ENCODE data around the gene MRM1.

The MRM1 gene

DNA sequence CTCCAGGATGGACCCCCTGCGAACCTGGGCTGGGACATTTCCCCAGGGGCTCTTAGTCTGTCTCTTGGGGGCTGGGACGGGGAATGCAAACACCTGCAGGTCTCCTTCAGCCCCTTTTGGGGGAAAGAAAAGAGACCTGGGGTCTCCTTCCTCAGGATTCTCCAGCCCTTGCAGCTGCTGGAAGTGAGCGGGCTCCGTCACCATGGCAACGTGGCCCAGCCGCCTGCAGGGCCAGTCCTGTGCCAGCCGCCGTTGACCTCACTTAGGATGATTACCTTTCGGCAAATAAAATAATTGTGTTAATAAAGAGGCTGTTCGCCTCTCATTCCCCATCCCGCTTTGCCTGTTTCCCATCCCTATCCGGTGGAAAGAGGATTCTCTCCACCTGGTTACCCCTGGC is 25.7 kb downstream of the MRM1 start:
- in situ Hi-C loops (cut with HindIII; ENCODE audit: low pct_unique_long_range_greater_than_20kb, low sequenced_read_pairs) = no loop called here
- TF ChIP-seq JUND (IDR thresholded peaks at IDR 0.05; ENCODE audit: low read depth) = no peak
- DNase-seq (ENCODE audit: low read depth in 1 of 2, low spot score in 1 of 2) = no peak

DNA sequence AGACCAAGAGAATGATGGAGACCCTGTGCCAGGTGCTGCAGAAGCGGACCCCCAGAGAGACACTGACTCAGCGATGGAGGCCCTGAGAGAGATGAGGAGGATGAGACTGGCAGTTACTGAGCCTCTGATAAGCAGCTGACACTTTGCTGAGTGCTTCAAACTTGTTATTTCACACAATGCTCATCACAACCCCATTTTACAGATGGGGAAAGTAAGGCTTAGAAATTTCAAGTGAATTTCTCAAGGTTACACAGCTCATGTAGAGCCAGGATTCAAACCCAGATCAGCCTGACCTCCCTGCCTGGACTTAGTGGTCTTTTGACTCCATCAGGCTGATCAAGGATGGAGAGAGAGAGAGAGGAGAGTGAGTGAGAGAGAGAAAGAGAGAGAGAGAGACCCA is 27.2 kb downstream of the MRM1 start:
- in situ Hi-C loops (cut with HindIII; ENCODE audit: low pct_unique_long_range_greater_than_20kb, low sequenced_read_pairs) = no loop called here
- no peak for TF ChIP-seq JUND (IDR thresholded peaks at IDR 0.05; ENCODE audit: low read depth)
- no peak for DNase-seq (ENCODE audit: low read depth in 1 of 2, low spot score in 1 of 2)

- in situ Hi-C loops (cut with HindIII; ENCODE audit: low pct_unique_long_range_greater_than_20kb, low sequenced_read_pairs) = no loop called here
- DNase-seq (ENCODE audit: low read depth in 1 of 2, low spot score in 1 of 2) = peak; percentile 76 to 79
- TF ChIP-seq JUND (IDR thresholded peaks at IDR 0.05; ENCODE audit: low read depth) = no peak
These were observed 28.0 kb downstream of the MRM1 start for GRCh38 chr17:36629252-36629847.

DNA sequence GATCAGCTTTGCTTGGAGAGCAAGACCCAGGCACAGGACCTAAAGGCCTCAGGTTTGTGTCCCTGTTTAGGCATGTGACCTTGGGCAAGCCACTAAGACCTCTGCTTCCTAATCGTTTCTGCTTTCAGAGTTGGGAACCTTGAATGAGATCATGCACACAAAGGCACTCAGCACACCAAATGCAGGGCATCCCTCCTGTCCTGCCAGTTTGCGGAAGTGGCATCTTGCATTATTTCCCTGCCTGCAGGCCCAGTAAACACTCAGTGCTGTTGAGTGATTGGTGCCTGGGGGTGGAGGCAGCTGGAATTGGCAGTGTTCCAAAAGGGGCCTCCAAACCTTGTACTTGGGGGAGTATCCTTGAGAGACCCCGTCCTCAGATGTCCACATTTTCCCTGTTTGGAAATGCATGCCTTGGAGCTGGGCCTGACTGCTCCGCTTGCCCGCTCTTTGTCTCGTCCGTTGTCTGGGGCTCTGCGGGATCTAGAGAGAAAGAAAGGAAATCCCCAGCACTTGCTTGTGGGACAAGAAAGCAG is 28.7 kb downstream of the MRM1 start:
- in situ Hi-C loops (cut with HindIII; ENCODE audit: low pct_unique_long_range_greater_than_20kb, low sequenced_read_pairs) = no loop called here
- TF ChIP-seq JUND (IDR thresholded peaks at IDR 0.05; ENCODE audit: low read depth) = no peak
- no peak for DNase-seq (ENCODE audit: low read depth in 1 of 2, low spot score in 1 of 2)

DNA sequence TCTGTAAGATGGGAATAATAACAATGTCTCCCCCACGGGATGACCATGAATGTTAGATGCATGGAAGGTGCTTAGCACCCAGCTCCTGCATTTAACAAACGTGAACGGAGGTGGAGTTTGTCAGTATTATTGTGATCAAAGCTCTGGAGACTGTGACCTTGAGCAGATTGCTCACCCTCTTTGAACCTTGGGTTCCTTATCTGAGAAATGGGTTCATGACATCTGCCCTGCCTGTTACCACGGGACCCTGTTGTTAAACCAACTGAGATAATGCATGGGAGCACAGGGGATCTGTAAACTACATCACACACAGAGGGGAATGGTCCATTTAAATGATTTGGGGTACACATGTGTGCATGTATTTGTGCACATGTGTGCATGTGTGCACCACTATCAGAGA is 29.6 kb downstream of the MRM1 start:
- in situ Hi-C loops (cut with HindIII; ENCODE audit: low pct_unique_long_range_greater_than_20kb, low sequenced_read_pairs) = no loop called here
- DNase-seq (ENCODE audit: low read depth in 1 of 2, low spot score in 1 of 2) = no peak
- no peak for TF ChIP-seq JUND (IDR thresholded peaks at IDR 0.05; ENCODE audit: low read depth)

- in situ Hi-C loops (cut with HindIII; ENCODE audit: low pct_unique_long_range_greater_than_20kb, low sequenced_read_pairs) = no loop called here
- no peak for DNase-seq (ENCODE audit: low read depth in 1 of 2, low spot score in 1 of 2)
- TF ChIP-seq JUND (IDR thresholded peaks at IDR 0.05; ENCODE audit: low read depth) = no peak
These were observed 31.8 kb downstream of the MRM1 start for GRCh38 chr17:36632916-36633771.

DNA sequence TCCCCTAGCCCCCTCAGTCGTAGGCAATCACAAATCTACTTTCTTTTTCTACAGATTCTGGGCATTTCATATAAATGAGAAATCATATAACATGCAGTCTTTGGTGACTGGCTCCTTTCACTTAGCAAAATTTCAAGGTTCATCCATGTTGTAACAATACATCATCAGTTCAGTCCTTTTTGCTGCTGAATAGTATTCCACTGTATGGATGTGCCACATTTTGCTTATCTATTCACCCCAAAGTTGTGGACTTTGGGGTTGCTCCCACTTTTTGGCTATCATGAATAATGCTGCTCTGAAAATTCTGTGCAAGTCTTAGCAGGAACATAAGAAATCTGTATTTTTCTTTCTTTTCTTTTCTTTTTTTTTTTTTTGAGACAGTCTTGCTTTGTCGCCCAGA is 39.0 kb downstream of the MRM1 start:
- TF ChIP-seq JUND (IDR thresholded peaks at IDR 0.05; ENCODE audit: low read depth) = no peak

GRCh38 chr17:36640836-36641235 is 39.5 kb downstream of the MRM1 start:
- no peak for DNase-seq (ENCODE audit: low read depth in 1 of 2, low spot score in 1 of 2)
- TF ChIP-seq JUND (IDR thresholded peaks at IDR 0.05; ENCODE audit: low read depth) = no peak
- in situ Hi-C loops (cut with HindIII; ENCODE audit: low pct_unique_long_range_greater_than_20kb, low sequenced_read_pairs) = no loop called here

More for the DNA sequence above, 39.0 kb downstream of the MRM1 start:
- no peak for DNase-seq (ENCODE audit: low read depth in 1 of 2, low spot score in 1 of 2)
- in situ Hi-C loops (cut with HindIII; ENCODE audit: low pct_unique_long_range_greater_than_20kb, low sequenced_read_pairs) = no loop called here

- in situ Hi-C loops (cut with HindIII; ENCODE audit: low pct_unique_long_range_greater_than_20kb, low sequenced_read_pairs) = no loop called here
- no peak for TF ChIP-seq JUND (IDR thresholded peaks at IDR 0.05; ENCODE audit: low read depth)
- DNase-seq (ENCODE audit: low read depth in 1 of 2, low spot score in 1 of 2) = no peak
These were observed 40.0 kb downstream of the MRM1 start for GRCh38 chr17:36641331-36641876.

DNA sequence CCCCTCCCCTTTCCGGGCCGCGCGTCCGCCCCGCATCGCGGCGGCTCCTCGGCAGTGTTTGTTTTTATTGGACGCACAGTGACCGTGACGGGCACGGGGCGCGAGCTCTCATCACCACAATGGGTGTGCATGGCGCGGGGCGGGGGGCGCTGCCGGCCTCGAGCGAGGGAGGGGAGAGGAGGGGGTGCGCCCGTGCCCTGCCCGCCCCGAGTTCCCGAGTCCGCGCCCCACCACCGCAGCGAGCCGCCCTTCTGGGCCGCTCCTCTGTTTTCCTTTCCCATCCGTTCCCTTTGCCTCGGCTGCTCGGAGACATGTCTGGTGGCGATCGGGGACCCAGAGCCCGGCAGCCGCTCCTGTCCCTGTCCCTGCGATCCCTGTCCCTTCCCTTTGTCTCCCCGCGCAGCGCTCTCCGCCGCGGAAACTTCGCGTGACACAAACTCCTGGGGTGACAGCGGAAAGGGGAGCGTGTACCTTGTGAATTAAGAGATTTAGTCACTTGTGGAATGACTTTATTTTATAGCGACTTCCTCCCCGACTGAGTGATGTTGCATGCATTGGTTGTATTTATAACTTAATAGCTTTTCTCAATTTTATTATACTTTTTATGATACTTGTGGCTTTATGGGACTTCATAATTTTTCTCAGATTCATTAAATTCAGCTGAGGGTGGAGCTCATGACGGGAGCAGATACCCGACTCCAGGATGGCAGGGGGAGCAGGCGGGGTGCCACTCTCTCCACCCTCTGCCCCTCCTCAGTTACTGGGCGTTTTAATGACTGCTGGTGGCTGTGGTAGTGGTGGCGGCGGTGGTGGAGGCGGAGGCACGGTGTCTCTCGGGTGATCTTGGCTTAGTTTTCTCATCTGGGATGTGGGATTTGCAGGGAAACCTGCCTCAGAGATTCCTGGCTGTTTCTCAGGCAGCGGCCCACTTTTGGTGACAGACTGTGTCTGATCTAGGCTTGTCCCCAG is 40.8 kb downstream of the MRM1 start:
- no peak for TF ChIP-seq JUND (IDR thresholded peaks at IDR 0.05; ENCODE audit: low read depth)
- in situ Hi-C loops (cut with HindIII; ENCODE audit: low pct_unique_long_range_greater_than_20kb, low sequenced_read_pairs) = no loop called here
- DNase-seq (ENCODE audit: low read depth in 1 of 2, low spot score in 1 of 2) = no peak

- in situ Hi-C loops (cut with HindIII; ENCODE audit: low pct_unique_long_range_greater_than_20kb, low sequenced_read_pairs) = no loop called here
- DNase-seq (ENCODE audit: low read depth in 1 of 2, low spot score in 1 of 2) = no peak
- TF ChIP-seq JUND (IDR thresholded peaks at IDR 0.05; ENCODE audit: low read depth) = no peak
These were observed 41.8 kb downstream of the MRM1 start for GRCh38 chr17:36643086-36643685.

DNA sequence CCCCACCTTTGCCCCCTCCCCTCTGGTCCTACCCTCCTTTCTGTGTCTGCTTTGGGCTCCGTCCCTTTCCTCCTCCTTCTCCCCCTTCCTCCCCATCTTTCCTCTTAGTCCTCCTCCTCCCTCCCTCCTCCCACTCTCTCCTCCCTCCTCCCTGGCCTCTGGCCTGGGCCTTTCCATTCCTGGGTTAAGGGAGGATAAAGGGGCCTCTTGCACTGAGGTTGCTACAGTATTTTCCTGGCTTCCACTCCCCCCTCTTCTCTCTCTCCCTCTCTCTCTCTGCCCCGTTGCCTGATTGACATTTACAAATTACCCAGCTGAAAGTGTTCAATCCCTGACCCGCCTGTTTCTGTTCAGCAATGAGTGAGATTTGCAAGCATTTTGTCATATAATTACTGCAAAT is 44.0 kb downstream of the MRM1 start:
- no peak for TF ChIP-seq JUND (IDR thresholded peaks at IDR 0.05; ENCODE audit: low read depth)
- in situ Hi-C loops (cut with HindIII; ENCODE audit: low pct_unique_long_range_greater_than_20kb, low sequenced_read_pairs) = no loop called here
- no peak for DNase-seq (ENCODE audit: low read depth in 1 of 2, low spot score in 1 of 2)
